Measurements from ENCODE around the gene TENM4.

The TENM4 gene

GRCh38 chr11:79089601-79090000 is 351.2 kb downstream of the TENM4 start:
- no peak for DNase-seq (ENCODE audit: insufficient read length, low spot score)
- no peak for FAIRE-seq
- TF ChIP-seq POLR2A (IDR thresholded peaks at IDR 0.05; ENCODE audit: low read depth, low read length) = no peak

GRCh38 chr11:79088967-79089366 is 351.9 kb downstream of the TENM4 start:
- no peak for FAIRE-seq
- DNase-seq (ENCODE audit: insufficient read length, low spot score) = no peak
- TF ChIP-seq POLR2A (IDR thresholded peaks at IDR 0.05; ENCODE audit: low read depth, low read length) = no peak

DNA sequence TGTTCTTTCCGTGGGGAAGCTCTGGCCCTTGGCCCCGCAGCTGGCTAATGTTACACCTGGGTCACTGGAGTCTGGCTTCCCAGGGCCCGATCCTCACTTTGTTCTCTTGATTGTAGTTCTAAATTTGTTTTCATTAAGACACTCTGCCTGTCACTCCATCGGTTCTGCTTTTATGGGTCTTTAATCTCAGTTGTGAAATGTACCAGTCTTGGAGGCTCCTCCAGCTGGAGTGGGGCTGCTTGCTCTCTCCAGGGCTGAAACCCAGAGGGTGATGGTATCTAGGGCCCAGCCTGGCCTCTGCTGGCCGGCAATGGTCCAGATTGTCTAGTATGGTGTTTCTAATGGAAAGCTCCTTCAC is 352.9 kb downstream of the TENM4 start:
- TF ChIP-seq POLR2A (IDR thresholded peaks at IDR 0.05; ENCODE audit: low read depth, low read length) = no peak
- FAIRE-seq (no peak), DNase-seq (ENCODE audit: insufficient read length, low spot score) (no peak)

- FAIRE-seq (peak; percentile 80), DNase-seq (ENCODE audit: insufficient read length, low spot score) (peak; percentile 65)
- TF ChIP-seq POLR2A (IDR thresholded peaks at IDR 0.05; ENCODE audit: low read depth, low read length) = no peak
These were observed 353.4 kb downstream of the TENM4 start for GRCh38 chr11:79087238-79087960.

GRCh38 chr11:79086056-79086455 is 354.8 kb downstream of the TENM4 start:
- no peak for DNase-seq (ENCODE audit: insufficient read length, low spot score)
- no peak for FAIRE-seq
- TF ChIP-seq POLR2A (IDR thresholded peaks at IDR 0.05; ENCODE audit: low read depth, low read length) = no peak

DNA sequence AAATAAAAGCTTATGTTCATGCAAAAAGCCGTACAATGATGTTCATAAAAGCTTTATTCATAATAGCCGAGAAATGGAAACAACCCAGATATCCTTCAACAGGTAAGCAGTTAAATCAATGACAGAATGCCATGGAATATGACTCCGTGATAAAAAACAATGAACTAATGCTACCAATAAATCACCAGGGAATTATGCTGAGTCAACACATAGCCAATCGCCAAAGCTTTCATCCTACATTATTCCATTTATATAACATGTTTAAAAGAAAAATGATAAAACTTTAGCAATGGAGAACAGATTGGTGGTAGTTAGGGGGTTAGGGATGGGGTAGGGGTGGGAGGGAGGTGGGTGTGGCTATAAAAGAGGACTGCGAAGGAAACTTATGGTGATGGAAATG is 356.4 kb downstream of the TENM4 start:
- TF ChIP-seq POLR2A (IDR thresholded peaks at IDR 0.05; ENCODE audit: low read depth, low read length) = no peak
- FAIRE-seq (no peak), DNase-seq (ENCODE audit: insufficient read length, low spot score) (no peak)

GRCh38 chr11:79083352-79083751 is 357.5 kb downstream of the TENM4 start:
- TF ChIP-seq POLR2A (IDR thresholded peaks at IDR 0.05; ENCODE audit: low read depth, low read length) = no peak
- no peak for DNase-seq (ENCODE audit: insufficient read length, low spot score)
- FAIRE-seq = no peak

- DNase-seq (ENCODE audit: insufficient read length, low spot score) (no peak), FAIRE-seq (no peak)
- no peak for TF ChIP-seq POLR2A (IDR thresholded peaks at IDR 0.05; ENCODE audit: low read depth, low read length)
These were observed 357.9 kb downstream of the TENM4 start for GRCh38 chr11:79082907-79083306.

DNA sequence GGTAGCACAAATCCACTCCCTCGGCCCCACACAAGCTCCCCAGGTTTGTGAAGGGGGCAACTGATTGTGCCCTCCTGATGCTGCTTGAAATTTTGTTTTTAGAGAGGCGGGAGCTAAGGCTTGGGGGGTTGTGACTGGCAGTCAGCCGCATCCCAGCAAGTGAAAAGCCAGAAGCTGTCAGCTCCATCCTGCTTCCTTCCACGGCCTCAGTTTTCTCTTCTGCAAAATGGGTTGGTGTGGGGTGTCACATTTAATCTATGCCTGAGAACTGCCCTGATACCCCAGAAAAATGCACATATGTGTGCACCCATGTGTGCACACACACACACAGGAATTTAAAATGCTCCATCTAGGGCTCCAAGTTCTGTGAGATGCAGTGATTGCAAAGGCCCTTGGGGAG is 358.6 kb downstream of the TENM4 start:
- FAIRE-seq (no peak), DNase-seq (ENCODE audit: insufficient read length, low spot score) (no peak)
- TF ChIP-seq POLR2A (IDR thresholded peaks at IDR 0.05; ENCODE audit: low read depth, low read length) = no peak

GRCh38 chr11:79081471-79082031 is 359.3 kb downstream of the TENM4 start:
- FAIRE-seq (no peak), DNase-seq (ENCODE audit: insufficient read length, low spot score) (no peak)
- no peak for TF ChIP-seq POLR2A (IDR thresholded peaks at IDR 0.05; ENCODE audit: low read depth, low read length)

- no peak for DNase-seq (ENCODE audit: insufficient read length, low spot score)
- no peak for TF ChIP-seq POLR2A (IDR thresholded peaks at IDR 0.05; ENCODE audit: low read depth, low read length)
- no peak for FAIRE-seq
These were observed 360.3 kb downstream of the TENM4 start for GRCh38 chr11:79080551-79080950.

DNA sequence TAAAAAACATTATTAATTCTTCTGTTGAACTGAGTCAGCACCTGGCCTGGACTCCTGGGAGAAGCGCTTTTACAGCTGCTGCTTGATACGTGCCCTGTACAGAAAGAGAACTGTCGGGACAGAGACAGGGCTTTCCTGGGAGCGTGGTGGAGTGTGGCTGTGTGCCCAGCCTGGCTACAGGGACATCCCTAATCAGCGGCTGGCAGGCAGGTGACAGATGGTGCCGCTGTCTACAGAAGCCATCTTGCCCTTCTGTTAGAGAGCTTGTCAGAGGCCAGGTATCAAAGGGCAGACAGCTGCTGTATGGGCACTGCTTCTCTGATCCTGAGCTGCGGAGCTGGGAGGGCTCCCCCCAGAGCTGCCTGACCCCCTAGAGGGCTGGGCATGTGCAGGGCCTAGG is 361.8 kb downstream of the TENM4 start:
- DNase-seq (ENCODE audit: insufficient read length, low spot score) (no peak), FAIRE-seq (no peak)
- TF ChIP-seq POLR2A (IDR thresholded peaks at IDR 0.05; ENCODE audit: low read depth, low read length) = no peak

GRCh38 chr11:79078456-79078855 is 362.4 kb downstream of the TENM4 start:
- no peak for FAIRE-seq
- no peak for TF ChIP-seq POLR2A (IDR thresholded peaks at IDR 0.05; ENCODE audit: low read depth, low read length)
- no peak for DNase-seq (ENCODE audit: insufficient read length, low spot score)

GRCh38 chr11:79077702-79078330 is 363.0 kb downstream of the TENM4 start:
- FAIRE-seq (no peak), DNase-seq (ENCODE audit: insufficient read length, low spot score) (no peak)
- no peak for TF ChIP-seq POLR2A (IDR thresholded peaks at IDR 0.05; ENCODE audit: low read depth, low read length)

- no peak for TF ChIP-seq POLR2A (IDR thresholded peaks at IDR 0.05; ENCODE audit: low read depth, low read length)
- peak; percentile 35 for DNase-seq (ENCODE audit: insufficient read length, low spot score)
- no peak for FAIRE-seq
These were observed 364.2 kb downstream of the TENM4 start for GRCh38 chr11:79076526-79077115.

All from H54 (cell line).